Body of pancreas (tissue), 4 donors: Measurements from ENCODE around the gene GMDS. TPM values are rescaled to one million over a fixed set of nuclear protein-coding genes. Genes with fewer than 3 reads are reported as not detected.

Source experiments
- ATAC-seq: fragments of 150-250 bp; one replicate; pipeline ENCODE4 v1.9.1; 2016
- DNase-seq, 4 donors: peaks; one replicate each; pipeline ENCODE4 v3.0.0-alpha.2; 2019
- H3K27ac ChIP-seq, 4 donors: fragments of 200-600 bp; sonication (generic); 1 replicate in 3 of 4; 2 replicates in 1 of 4; pipeline versions ENCODE4 v1.5.1 to v1.6.1; 2016 to 2019; ENCODE audit warnings: mild to moderate bottlenecking in 1 of 4, mixed read lengths in 1 of 4, moderate library complexity in 1 of 4
- H3K27me3 ChIP-seq, 2 donors: fragments of 200-600 bp; sonication (generic); one replicate each; pipeline ENCODE4 v1.6.0; 2016; ENCODE audit warnings: mild to moderate bottlenecking in 1 of 2
- H3K36me3 ChIP-seq, 2 donors: fragments of 200-600 bp; sonication (generic); replicated peaks in 1 of 2; 2 replicates each; pipeline ENCODE4 v1.5.1; 2016; ENCODE audit warnings: low read depth in 2 of 2; ENCODE audit not compliant: insufficient read depth in 1 of 2
- H3K4me1 ChIP-seq: fragments of 200-600 bp; sonication (generic); one replicate; pipeline ENCODE4 v1.6.0; 2016
- H3K4me3 ChIP-seq, 2 donors: fragments of 200-600 bp; sonication (generic); 1 replicate in 1 of 2; 2 replicates in 1 of 2; pipeline ENCODE4 v1.5.1; 2016 to 2019
- H3K9me3 ChIP-seq, 3 donors: fragments of 200-600 bp; sonication (generic); 1 replicate in 2 of 3; 2 replicates in 1 of 3; pipeline ENCODE4 v1.5.1; 2016
- POLR2A ChIP-seq, 3 donors: fragments of 450-650 bp; IDR thresholded peaks; one replicate each; pipeline ENCODE4 v1.6.1; 2016; ENCODE audit warnings: antibody characterized with exemption in 3 of 3, mild to moderate bottlenecking in 2 of 3
- WGBS, 2 donors: methylation state at CpG; one replicate each; pipeline ENCODE4 v1.1.5; 2017; 5-methylcytosine and 5-hydroxymethylcytosine counted together
- intact Hi-C: fragments of 100-400 bp; cut with DNase I; formaldehyde crosslinking; loops from one replicate; pipeline ENCODE4 v1.15.1; 2023
- total RNA-seq, 2 donors: library from RNA; depleted of rRNA; stranded (reverse); fragments of >200 nt; gene quantifications; one replicate each; pipeline ENCODE4 v1.1.0, GENCODE V29; 2016
- TF ChIP-seq, protein P1 (sequence below), 7 experiments: fragments of 450-650 bp in 4 of 7; fragments of 200-600 bp in 3 of 7; sonication (generic) in 3 of 7; IDR thresholded peaks; one replicate each; pipeline ENCODE4 v1.5.1; 2016 to 2019; ENCODE audit warnings: antibody characterized with exemption in 7 of 7

The GMDS gene
- total RNA-seq, 2 donors from 2014 or later: 34.5 to 63.3 TPM

DNA sequence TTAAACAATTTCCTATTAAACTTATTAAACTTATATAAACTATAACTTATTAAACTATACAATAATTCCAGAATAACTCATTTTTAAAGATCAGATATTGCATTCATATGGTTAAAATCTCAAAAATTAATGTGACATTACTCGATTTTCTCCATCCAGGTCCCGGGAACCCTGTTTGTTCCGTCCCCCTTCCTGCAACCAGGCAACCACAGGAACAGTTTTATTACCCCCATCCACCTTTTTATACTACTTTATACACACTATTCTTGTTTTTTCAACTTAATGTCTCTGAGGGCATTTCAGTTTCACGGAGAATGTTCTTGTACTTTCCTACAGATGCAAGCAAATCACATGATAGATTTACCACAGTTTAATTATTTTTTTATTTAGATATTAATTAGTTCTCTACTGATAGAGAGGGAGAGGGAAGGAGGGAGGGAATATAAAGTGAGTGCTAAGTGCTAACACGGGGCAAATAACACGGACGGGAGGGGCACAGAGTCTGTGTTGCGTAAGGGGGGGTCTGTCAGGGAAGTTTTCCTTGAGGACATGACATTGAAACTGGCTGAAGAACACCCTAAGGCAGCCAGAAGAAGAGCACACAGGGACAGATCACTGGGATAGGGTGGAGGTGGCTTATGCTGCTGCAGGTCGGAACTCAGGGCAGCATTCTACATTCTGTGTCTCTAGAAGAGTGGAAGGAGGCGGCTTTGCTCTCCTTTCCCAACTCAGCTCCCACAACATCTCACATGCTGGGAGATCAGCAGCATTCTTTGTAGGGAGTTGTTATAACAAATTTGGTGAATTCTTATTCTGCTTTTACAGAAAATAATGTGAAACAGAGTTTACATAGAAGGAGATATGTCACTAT, 410.5 kb downstream of the GMDS start:
- TF ChIP-seq, protein P1, sequence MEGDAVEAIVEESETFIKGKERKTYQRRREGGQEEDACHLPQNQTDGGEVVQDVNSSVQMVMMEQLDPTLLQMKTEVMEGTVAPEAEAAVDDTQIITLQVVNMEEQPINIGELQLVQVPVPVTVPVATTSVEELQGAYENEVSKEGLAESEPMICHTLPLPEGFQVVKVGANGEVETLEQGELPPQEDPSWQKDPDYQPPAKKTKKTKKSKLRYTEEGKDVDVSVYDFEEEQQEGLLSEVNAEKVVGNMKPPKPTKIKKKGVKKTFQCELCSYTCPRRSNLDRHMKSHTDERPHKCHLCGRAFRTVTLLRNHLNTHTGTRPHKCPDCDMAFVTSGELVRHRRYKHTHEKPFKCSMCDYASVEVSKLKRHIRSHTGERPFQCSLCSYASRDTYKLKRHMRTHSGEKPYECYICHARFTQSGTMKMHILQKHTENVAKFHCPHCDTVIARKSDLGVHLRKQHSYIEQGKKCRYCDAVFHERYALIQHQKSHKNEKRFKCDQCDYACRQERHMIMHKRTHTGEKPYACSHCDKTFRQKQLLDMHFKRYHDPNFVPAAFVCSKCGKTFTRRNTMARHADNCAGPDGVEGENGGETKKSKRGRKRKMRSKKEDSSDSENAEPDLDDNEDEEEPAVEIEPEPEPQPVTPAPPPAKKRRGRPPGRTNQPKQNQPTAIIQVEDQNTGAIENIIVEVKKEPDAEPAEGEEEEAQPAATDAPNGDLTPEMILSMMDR (IDR thresholded peaks at IDR 0.05): no peak
- no peak for TF ChIP-seq POLR2A (IDR thresholded peaks at IDR 0.05)
- no peaks in the 10 kb centered on the region for H3K36me3 ChIP-seq
- no peak overlapping the region for H3K27ac ChIP-seq
- no peaks in the 10 kb centered on the region for H3K9me3 ChIP-seq
- no peak overlapping the region for H3K4me3 ChIP-seq
- H3K4me1 ChIP-seq: peaks cover 40% of the 10 kb centered on the region
- intact Hi-C loops: no loop called here
- ATAC-seq: no peak
- no peak for DNase-seq
- H3K27me3 ChIP-seq: no peaks in the 10 kb centered on the region
- 89 to 97% methylated on average over 10 of the region's 10 CpGs for WGBS, 2 donors

DNA sequence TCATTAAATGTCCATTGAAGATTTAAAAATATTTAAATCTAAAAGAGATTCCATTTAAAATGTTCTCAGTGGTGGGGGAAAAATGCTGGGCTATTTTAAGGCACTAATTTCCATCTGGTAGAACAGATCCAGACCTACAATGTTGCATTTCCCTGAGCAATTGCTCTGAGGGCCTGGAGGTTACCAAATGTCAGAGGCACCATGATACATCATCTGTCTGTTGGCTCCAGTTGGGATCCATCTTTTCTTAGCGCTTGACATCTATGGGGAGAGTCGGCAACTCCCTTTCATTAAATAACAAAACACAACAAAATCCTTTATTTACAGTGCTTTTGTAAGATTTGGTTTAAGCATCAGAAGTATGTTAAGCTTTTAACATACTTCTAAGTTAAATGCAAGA, 411.2 kb downstream of the GMDS start:
- intact Hi-C loops: no loop called here
- H3K27ac ChIP-seq: no peak overlapping the region
- peaks cover 33% of the 10 kb centered on the region for H3K4me1 ChIP-seq
- TF ChIP-seq, protein P1 (IDR thresholded peaks at IDR 0.05): no peak
- TF ChIP-seq POLR2A (IDR thresholded peaks at IDR 0.05): no peak
- DNase-seq (no peak), ATAC-seq (no peak)
- no peaks in the 10 kb centered on the region for H3K9me3 ChIP-seq
- 92 to 96% methylated on average over 2 of the region's 2 CpGs for WGBS, 2 donors
- H3K4me3 ChIP-seq: no peak overlapping the region
- no peaks in the 10 kb centered on the region for H3K36me3 ChIP-seq
- H3K27me3 ChIP-seq: no peaks in the 10 kb centered on the region

DNA sequence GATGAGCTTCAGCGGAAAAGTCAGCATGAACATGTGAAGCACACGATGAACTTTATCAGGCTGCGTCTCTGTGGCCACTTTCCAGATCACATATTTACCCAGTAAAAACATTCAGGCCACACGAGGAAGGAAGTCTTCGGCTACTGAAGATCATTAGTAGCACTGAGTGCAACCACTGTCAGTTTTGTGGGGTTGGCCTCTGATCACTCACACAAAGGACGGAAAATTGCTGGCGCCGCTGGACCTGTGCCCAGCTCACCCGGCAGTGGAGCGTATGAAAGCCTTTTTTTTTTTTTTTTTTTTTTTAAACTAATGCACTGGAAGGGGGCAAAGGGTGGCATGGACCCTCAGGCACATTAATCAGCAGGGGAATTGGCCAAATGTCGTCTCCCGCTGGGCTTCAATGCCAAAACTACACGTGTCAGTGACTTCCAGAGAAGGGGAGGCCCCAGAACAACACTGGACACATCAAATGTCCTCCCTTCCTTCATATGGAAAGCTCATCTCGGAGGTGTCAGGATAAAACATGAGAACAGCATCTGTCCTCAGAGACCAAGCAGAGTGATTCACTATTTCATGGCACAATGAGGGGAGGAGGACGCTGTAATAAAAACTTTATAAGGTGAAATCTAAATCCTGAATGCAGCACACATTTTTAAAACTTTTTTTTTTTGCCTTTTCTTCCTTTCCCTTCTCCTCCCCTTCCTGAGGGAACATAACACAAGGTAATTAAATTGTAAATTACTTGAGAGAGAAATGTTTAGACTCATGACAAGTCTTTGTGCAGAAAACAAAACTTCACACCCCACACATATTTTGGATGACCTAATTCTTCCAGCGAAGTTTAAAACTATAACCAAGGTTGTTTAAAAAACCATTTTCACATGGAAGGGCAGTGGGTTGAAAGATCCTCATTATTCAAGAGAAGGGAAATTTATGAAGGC, 412.3 kb downstream of the GMDS start:
- DNase-seq (peak; percentile 64 to 82 (median 76)), ATAC-seq (peak; percentile 81)
- TF ChIP-seq POLR2A (IDR thresholded peaks at IDR 0.05): peak in 1 of 3 donors; percentile 31
- TF ChIP-seq, protein P1 (IDR thresholded peaks at IDR 0.05): no peak
- intact Hi-C loops: no loop called here
- Histone ChIP-seq H3K36me3 (no peaks in the 10 kb centered on the region), H3K27me3 (no peaks in the 10 kb centered on the region), H3K27ac (peak overlapping the region; percentile 55 to 74 (median 58)), H3K9me3 (peaks cover 0 to 7% (median 0%) of the 10 kb centered on the region in 3 donors), H3K4me1 (peaks cover 22% of the 10 kb centered on the region), H3K4me3 (no peak overlapping the region)
- WGBS, 2 donors: 9 to 14% methylated on average over 16 of the region's 16 CpGs

DNA sequence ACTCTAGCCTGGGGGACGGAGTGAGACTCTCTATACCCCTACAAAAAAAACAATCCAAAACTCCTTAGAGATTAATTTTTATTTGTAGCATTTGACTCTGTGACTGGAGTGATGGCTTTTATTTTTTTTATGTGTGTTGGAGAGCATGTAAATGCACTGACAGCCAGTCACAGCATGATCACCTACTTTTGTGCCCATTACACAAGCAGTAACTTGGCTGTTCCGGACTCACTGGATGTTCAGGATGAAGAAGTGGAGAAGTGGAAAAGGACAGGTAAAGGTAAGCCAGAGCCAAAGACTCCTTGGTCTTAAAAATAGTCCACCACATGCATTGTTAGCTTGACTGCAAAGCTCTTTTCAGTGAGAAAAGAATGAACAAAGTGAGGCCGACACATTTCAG, 413.0 kb downstream of the GMDS start:
- Histone ChIP-seq H3K27me3 (no peaks in the 10 kb centered on the region), H3K36me3 (no peaks in the 10 kb centered on the region), H3K9me3 (peaks cover 0 to 8% (median 0%) of the 10 kb centered on the region in 3 donors), H3K27ac (peak overlapping the region; percentile 55 to 74 (median 58)), H3K4me1 (peaks cover 18% of the 10 kb centered on the region), H3K4me3 (no peak overlapping the region)
- WGBS, 2 donors: 36 to 53% methylated on average over 3 of the region's 3 CpGs
- intact Hi-C loops: no loop called here
- DNase-seq: no peak
- TF ChIP-seq, protein P1 (IDR thresholded peaks at IDR 0.05): no peak
- TF ChIP-seq POLR2A (IDR thresholded peaks at IDR 0.05): no peak
- peak; percentile 26 for ATAC-seq
